Measurements from ENCODE around the gene NUP107.

GRCh38 chr12:68772714-68773113 is 85.9 kb downstream of the NUP107 start:
- TF ChIP-seq YY1 (IDR thresholded peaks at IDR 0.05; ENCODE audit: insufficient read depth, insufficient read length) (no peak), ZNF274 (IDR thresholded peaks at IDR 0.05; ENCODE audit: low read depth, low read length) (no peak), SUZ12 (IDR thresholded peaks at IDR 0.05; ENCODE audit: extremely low read depth, insufficient read depth, insufficient read length) (no peak)

Data from NT2/D1 (cell line).